DND-41 (cell line): ENCODE results near the gene EFHD2.

Experiments used
- EZH2 ChIP-seq: IDR thresholded peaks from 3 replicates; pipeline ENCODE4 v1.6.1; 2012; ENCODE audit warnings: borderline replicate concordance, low read depth, mild to moderate bottlenecking, moderate library complexity, low read length, inconsistent platforms; ENCODE audit not compliant: severe bottlenecking
- TF ChIP-seq, protein P1 (sequence below): IDR thresholded peaks from 2 replicates; pipeline ENCODE4 v1.5.1; 2012; ENCODE audit warnings: borderline replicate concordance, low read length, moderate library complexity, mild to moderate bottlenecking; ENCODE audit not compliant: poor library complexity, severe bottlenecking; ENCODE audit errors: extremely low read depth

DNA sequence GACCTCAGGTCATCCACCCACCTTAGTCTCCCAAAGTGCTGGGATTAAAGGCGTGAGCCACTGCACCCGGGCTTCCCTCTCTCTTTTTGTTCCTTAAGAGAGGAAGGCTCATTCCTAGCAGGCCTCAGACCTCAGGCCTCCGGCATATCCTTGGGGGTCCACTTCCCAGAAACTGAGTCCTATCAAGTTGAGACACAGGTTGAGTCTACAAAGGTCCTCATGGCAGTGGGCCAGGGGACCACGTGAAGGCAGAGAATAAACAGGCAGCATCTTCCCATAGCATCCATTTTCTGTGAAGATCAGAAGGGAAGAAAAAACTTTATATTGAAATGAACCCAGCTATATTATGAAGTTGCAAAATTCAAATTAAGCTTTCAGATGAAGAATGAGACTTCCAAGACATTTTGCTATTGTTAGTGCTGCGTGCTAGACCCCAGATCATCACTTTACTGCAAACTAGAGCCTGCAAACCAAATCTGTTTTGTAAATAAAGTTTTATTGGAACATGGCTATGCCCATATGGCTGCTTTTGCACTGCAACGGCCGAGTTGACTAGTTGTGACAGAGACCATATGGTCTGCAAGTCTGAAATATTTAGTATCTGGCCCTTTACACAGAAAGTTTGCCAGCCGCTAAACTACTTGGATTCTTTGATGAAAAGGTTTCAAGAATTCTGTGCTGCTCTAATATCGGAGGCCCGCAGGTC, 43.3 kb downstream of the EFHD2 start:
- TF ChIP-seq, protein P1, sequence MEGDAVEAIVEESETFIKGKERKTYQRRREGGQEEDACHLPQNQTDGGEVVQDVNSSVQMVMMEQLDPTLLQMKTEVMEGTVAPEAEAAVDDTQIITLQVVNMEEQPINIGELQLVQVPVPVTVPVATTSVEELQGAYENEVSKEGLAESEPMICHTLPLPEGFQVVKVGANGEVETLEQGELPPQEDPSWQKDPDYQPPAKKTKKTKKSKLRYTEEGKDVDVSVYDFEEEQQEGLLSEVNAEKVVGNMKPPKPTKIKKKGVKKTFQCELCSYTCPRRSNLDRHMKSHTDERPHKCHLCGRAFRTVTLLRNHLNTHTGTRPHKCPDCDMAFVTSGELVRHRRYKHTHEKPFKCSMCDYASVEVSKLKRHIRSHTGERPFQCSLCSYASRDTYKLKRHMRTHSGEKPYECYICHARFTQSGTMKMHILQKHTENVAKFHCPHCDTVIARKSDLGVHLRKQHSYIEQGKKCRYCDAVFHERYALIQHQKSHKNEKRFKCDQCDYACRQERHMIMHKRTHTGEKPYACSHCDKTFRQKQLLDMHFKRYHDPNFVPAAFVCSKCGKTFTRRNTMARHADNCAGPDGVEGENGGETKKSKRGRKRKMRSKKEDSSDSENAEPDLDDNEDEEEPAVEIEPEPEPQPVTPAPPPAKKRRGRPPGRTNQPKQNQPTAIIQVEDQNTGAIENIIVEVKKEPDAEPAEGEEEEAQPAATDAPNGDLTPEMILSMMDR = no peak
- TF ChIP-seq EZH2 = no peak
